K562 (cell line): ENCODE results near the gene BCAS1. TPM values are rescaled to one million over a fixed set of nuclear protein-coding genes. Genes with fewer than 3 reads are reported as not detected.

Source experiments
- ATAC-seq: fragments of 200-7000 bp; cut with Tn5 transposase; 3 replicates; pipeline ENCODE4 v1.9.1; 2020; ENCODE audit warnings: moderate library complexity
- BruUV-seq: library from RNA; stranded (reverse); fragments of 400-500 nt; replicated peaks from 2 replicates; lab custom pipeline; 2021; lab: Mats Ljungman, UMichigan
- CTCF ChIA-PET: fragments of 300-600 bp; formaldehyde crosslinking; extraction: SDS; loops from one replicate; lab custom pipeline; 2021; ENCODE audit warnings: low intra/inter-chr PET ratio; lab: Yijun Ruan, JAX
- POLR2A ChIA-PET: fragments of 300-600, 350-650 bp; sonication (Branson Sonifier 250); formaldehyde crosslinking; extraction: SDS; loops from one replicate; lab custom pipeline; 2021; ENCODE audit warnings: antibody characterized with exemption, inconsistent platforms; lab: Yijun Ruan, JAX
- DNase-seq, 4 experiments: peaks; one replicate each; pipeline versions ENCODE4 v3.0.0 to v3.0.0-alpha.2; 2011 to 2018; ENCODE audit warnings: low spot score in 3 of 4, mixed read lengths in 3 of 4; ENCODE audit errors: extremely low read depth in 1 of 4
- FAIRE-seq: peaks from 2 replicates; lab custom pipeline; 2011; peaks lifted over from hg19 to GRCh38; lab: Jason Lieb, UNC
- H2AFZ ChIP-seq: 2 replicates; pipeline ENCODE4 v1.6.0; 2011; ENCODE audit warnings: low read depth, low read length, control low read depth, inconsistent platforms
- H3K27ac ChIP-seq: fragments of 200-600 bp; 3 replicates; pipeline ENCODE4 v1.8.0; 2011; ENCODE audit warnings: low read depth, mild to moderate bottlenecking, control low read depth, inconsistent platforms, low read length, moderate library complexity, mixed read lengths; ENCODE audit errors: extremely low read depth
- H3K27me3 ChIP-seq, 2 experiments: fragments of 300-600 bp in 1 of 2; 2 replicates in 1 of 2; 3 replicates in 1 of 2; pipeline versions ENCODE4 v1.6.0 to v1.8.0; 2011; ENCODE audit warnings: inconsistent platforms in 2 of 2, low read length in 2 of 2, mild to moderate bottlenecking in 1 of 2, mixed read lengths in 1 of 2, moderate library complexity in 1 of 2; ENCODE audit not compliant: control insufficient read depth in 2 of 2, insufficient read depth in 2 of 2
- H3K36me3 ChIP-seq: fragments of 300-600 bp; 3 replicates; pipeline ENCODE4 v1.8.0; 2011; ENCODE audit warnings: mild to moderate bottlenecking, low read length, inconsistent platforms; ENCODE audit not compliant: control insufficient read depth, insufficient read depth
- H3K4me1 ChIP-seq, 2 experiments: fragments of 200-600 bp in 1 of 2; replicated peaks in 1 of 2; 2 replicates in 1 of 2; 3 replicates in 1 of 2; pipeline versions ENCODE4 v1.5.1 to v1.8.0; 2011; ENCODE audit warnings: inconsistent platforms in 2 of 2, low read length in 2 of 2, mild to moderate bottlenecking in 1 of 2, mixed read lengths in 1 of 2, moderate library complexity in 1 of 2; ENCODE audit not compliant: control insufficient read depth in 2 of 2, insufficient read depth in 2 of 2
- H3K4me2 ChIP-seq: 2 replicates; pipeline ENCODE4 v1.6.1; 2011; ENCODE audit warnings: low read length, control low read depth, inconsistent platforms, mixed read lengths; ENCODE audit not compliant: insufficient read depth
- H3K4me3 ChIP-seq: fragments of 200-600 bp; sonication (generic), shearing (Covaris generic); 2 replicates; pipeline ENCODE4 v1.5.1; 2016; ENCODE audit warnings: control low read depth, inconsistent platforms
- H3K79me2 ChIP-seq: fragments of 200-600 bp; 3 replicates; pipeline ENCODE4 v1.8.0; 2011; ENCODE audit warnings: low read length, inconsistent platforms; ENCODE audit not compliant: control insufficient read depth, insufficient read depth
- H3K9ac ChIP-seq, 2 experiments: 2 replicates each; pipeline versions ENCODE4 v1.6.0 to v1.6.1; 2011; ENCODE audit warnings: low read depth in 2 of 2, low read length in 2 of 2, control low read depth in 1 of 2, inconsistent platforms in 1 of 2, mild to moderate bottlenecking in 1 of 2, mixed read lengths in 1 of 2; ENCODE audit not compliant: insufficient read depth in 1 of 2
- H3K9me1 ChIP-seq: one replicate; pipeline ENCODE4 v1.6.0; 2011; ENCODE audit warnings: inconsistent platforms, mild to moderate bottlenecking, low read length, moderate library complexity; ENCODE audit not compliant: control insufficient read depth, insufficient read depth
- H3K9me3 ChIP-seq: replicated peaks from 2 replicates; pipeline ENCODE4 v1.5.1; 2011; ENCODE audit warnings: low read depth, low read length, inconsistent platforms; ENCODE audit not compliant: control insufficient read depth, insufficient read depth
- H4K20me1 ChIP-seq: replicated peaks from 2 replicates; pipeline ENCODE4 v1.6.1; 2011; ENCODE audit warnings: low read length, inconsistent platforms, mixed read lengths; ENCODE audit not compliant: control insufficient read depth, insufficient read depth
- NFIX ChIP-seq: fragments of 250-450 bp; sonication (Bioruptor Pico); IDR thresholded peaks from 2 replicates; pipeline ENCODE4 v1.4.0; 2020; ENCODE audit warnings: low read depth, mild to moderate bottlenecking, moderate library complexity
- ZBTB11 ChIP-seq, 3 experiments: fragments of 200-800 bp in 1 of 3; fragments of 250-450 bp in 1 of 3; fragments of 450-650 bp in 1 of 3; sonication (Bioruptor Pico) in 1 of 3; sonication (Bioruptor generic) in 1 of 3; formaldehyde crosslinking in 1 of 3; IDR thresholded peaks; 2 replicates each; pipeline versions ENCODE4 v1.6.1 to v1.8.0; 2016 to 2022; ENCODE audit warnings: mild to moderate bottlenecking in 2 of 3, missing genetic modification characterization in 2 of 3, missing compliant biosample characterization in 1 of 3, moderate library complexity in 1 of 3
- WGBS: fragments of 100-300 bp; shearing (Covaris generic); methylation state at CpG from one replicate; pipeline ENCODE4 v1.1.6; 2016; ENCODE audit warnings: low coverage, mixed read lengths; ENCODE audit not compliant: insufficient coverage; ENCODE audit errors: missing lambda C conversion rate; 5-methylcytosine and 5-hydroxymethylcytosine counted together
- in situ Hi-C: fragments of 300-500 bp; cut with MboI; formaldehyde crosslinking; loops from 4 replicates; pipeline ENCODE4 v1.15.0; 2018; ENCODE audit warnings: inconsistent platforms, mixed read lengths
- intact Hi-C: fragments of 100-400 bp; cut with micrococcal nuclease; formaldehyde crosslinking; loops from 2 replicates; pipeline ENCODE4 v1.14.2; 2022
- polyA plus RNA-seq, 8 experiments: library from polyadenylated mRNA; depleted of rRNA in 4 of 8; stranded (reverse) in 5 of 8; unstranded in 3 of 8; fragments of >200 nt; fragmentation: Nextera tagmentation in 2 of 8; fragmentation: Illumina TruSeq in 1 of 8; extraction: Ambion mirVana in 2 of 8; extraction: Trizol in 1 of 8; gene quantifications; 2 replicates each; pipeline versions ENCODE4 v1.2.1 to v1.2.3, GENCODE V29; 2011 to 2014; ENCODE audit warnings: inconsistent platforms in 1 of 8, missing spikeins in 1 of 8
- total RNA-seq, 7 experiments: library from RNA; depleted of rRNA in 6 of 7; stranded (reverse); fragments of >200 nt in 6 of 7; fragmentation: Illumina TruSeq in 2 of 7; extraction: Trizol in 2 of 7; gene quantifications; 2 replicates each; pipeline versions ENCODE4 v1.2.1 to v1.2.3, GENCODE V29; 2011 to 2021; ENCODE audit warnings: low replicate concordance in 1 of 7

The BCAS1 gene
- total and polyA plus RNA-seq, 9 of the 15 experiments (the other 6 are each of a cell fraction or from before 2014, with no cell fraction given): 0.18 to 2.3 (median 0.93) TPM

- no peak overlapping the region for H3K4me3 ChIP-seq
- no peaks in the 10 kb centered on the region for H3K27me3 ChIP-seq
- H2AFZ ChIP-seq: no peak overlapping the region
- no peaks in the 10 kb centered on the region for H3K9me3 ChIP-seq
- no peak overlapping the region for H3K9ac ChIP-seq
- ChIA-PET CTCF (no interaction called here), POLR2A (no interaction called here)
- in situ Hi-C loops: no loop called here
- H4K20me1 ChIP-seq: no peaks in the 10 kb centered on the region
- intact Hi-C loops: no loop called here
- H3K4me2 ChIP-seq: no peak overlapping the region
- no peak overlapping the region for H3K27ac ChIP-seq
- DNase-seq (no peak), ATAC-seq (no peak), FAIRE-seq (peak; percentile 35)
- BruUV-seq: no TSS peak
- TF ChIP-seq ZBTB11 (CRISPR knock-in tag; IDR thresholded peaks at IDR 0.05): peak in 1 of 3 experiments; percentile 87; a peak in 2 of 6 replicates
- TF ChIP-seq NFIX: no peak
- H3K79me2 ChIP-seq: no peaks in the 10 kb centered on the region
- 3% methylated on average over 7 of the region's 7 CpGs for WGBS
- H3K4me1 ChIP-seq: no peaks in the 10 kb centered on the region
- no peaks in the 10 kb centered on the region for H3K36me3 ChIP-seq
- no peaks in the 10 kb centered on the region for H3K9me1 ChIP-seq
Measured at GRCh38 chr20:54014293-54014926, 56.0 kb downstream of the BCAS1 start.
